ENCODE results near the gene CDK5RAP1. TPM values are rescaled to one million over a fixed set of nuclear protein-coding genes. Genes with fewer than 3 reads are reported as not detected.
A peak's percentile ranks its signal among the peaks of the same experiment; 100 is the strongest.

The CDK5RAP1 gene
- polyA plus RNA-seq, 2 of the 4 experiments (the other 2 are of a cell fraction): 39.6 to 39.7 TPM

- no peak overlapping the region for H3K4me2 ChIP-seq
- H3K4me3 ChIP-seq: no peak overlapping the region
- TF ChIP-seq CBX8 (IDR thresholded peaks at IDR 0.05) (no peak), CHD4 (IDR thresholded peaks at IDR 0.05; ENCODE audit: borderline replicate concordance) (no peak), USF2 (IDR thresholded peaks at IDR 0.05) (no peak), CHD2 (IDR thresholded peaks at IDR 0.05; ENCODE audit: low read length, partially characterized antibody) (no peak), RFX5 (IDR thresholded peaks at IDR 0.05) (no peak), RARB (CRISPR knock-in tag; IDR thresholded peaks at IDR 0.05) (no peak), RNF2 (IDR thresholded peaks at IDR 0.05; ENCODE audit: borderline replicate concordance, low read depth) (no peak), POLR2A (IDR thresholded peaks at IDR 0.05; ENCODE audit: low read length) (no peak)
- POLR2A ChIA-PET: no interaction called here
- DNase-seq (ENCODE audit: low read depth in 1 of 2, low spot score in 1 of 2) (no peak), ATAC-seq (no peak), FAIRE-seq (no peak)
- H3K9me3 ChIP-seq: no peaks in the 10 kb centered on the region
- CTCF ChIA-PET: interaction anchor here (1.0 kb wide), 1 partner anchor 234 kb away, joined by 3 read pairs; no protein-coding TSS in a partner anchor
- no peak overlapping the region for H3K27ac ChIP-seq
- WGBS (ENCODE audit: missing lambda C conversion rate): 70% methylated on average over 7 of the region's 7 CpGs
- peaks cover 6% of the 10 kb centered on the region; the same call in 1 of the 3 replicates for H3K4me1 ChIP-seq
Observed at GRCh38 chr20:33419140-33419974, 18.0 kb upstream of the CDK5RAP1 start.

GRCh38 chr20:33418033-33418432 is 16.7 kb upstream of the CDK5RAP1 start:
- Histone ChIP-seq H3K4me2 (no peak overlapping the region), H3K4me3 (no peak overlapping the region), H3K27ac (no peak overlapping the region), H3K9me3 (no peaks in the 10 kb centered on the region), H3K4me1 (0 out of 3 replicates have a peak, but pooled peaks cover under 1% of the 10 kb centered on the region)
- 91% methylated on average over 3 of the region's 3 CpGs for WGBS (ENCODE audit: missing lambda C conversion rate)
- DNase-seq (ENCODE audit: low read depth in 1 of 2, low spot score in 1 of 2): no peak
- ChIA-PET CTCF (interaction anchor here (1.0 kb wide), 1 partner anchor 13 kb away, joined by 3 read pairs; no protein-coding TSS in a partner anchor), POLR2A (no interaction called here)
- ATAC-seq: no peak; a peak in 1 of 6 replicates
- TF ChIP-seq RNF2 (IDR thresholded peaks at IDR 0.05; ENCODE audit: borderline replicate concordance, low read depth): no peak
- TF ChIP-seq NFE2L2 (conservative IDR thresholded peaks at IDR 0.05; ENCODE audit: low read length): no peak
- TF ChIP-seq CTCF (IDR thresholded peaks at IDR 0.05): no peak
- no peak for TF ChIP-seq TP53 (CRISPR knock-in tag; IDR thresholded peaks at IDR 0.05)
- TF ChIP-seq ZC3H11A (IDR thresholded peaks at IDR 0.05): no peak
- TF ChIP-seq HOXA7 (CRISPR knock-in tag; IDR thresholded peaks at IDR 0.05): no peak
- no peak for TF ChIP-seq HOXB13 (CRISPR knock-in tag; IDR thresholded peaks at IDR 0.05; ENCODE audit: low read depth)
- no peak for TF ChIP-seq EHF (CRISPR knock-in tag; IDR thresholded peaks at IDR 0.05)
- TF ChIP-seq HMGXB4 (CRISPR knock-in tag; IDR thresholded peaks at IDR 0.05; ENCODE audit: borderline replicate concordance): no peak
- no peak for TF ChIP-seq RCOR1 (IDR thresholded peaks at IDR 0.05; ENCODE audit: low read depth, low read length)
- no peak for TF ChIP-seq NR3C1 (IDR thresholded peaks at IDR 0.05)
- no peak for FAIRE-seq

- ChIA-PET POLR2A (no interaction called here), CTCF (interaction anchor here (0.6 to 1.5 kb wide), 5 partner anchors 11 to 715 kb away, joined by 3 to 4 read pairs (median 3); no protein-coding TSS in a partner anchor)
- no peak overlapping the region for H3K4me2 ChIP-seq
- no peak overlapping the region for H3K27ac ChIP-seq
- 53% methylated on average over 8 of the region's 8 CpGs for WGBS (ENCODE audit: missing lambda C conversion rate)
- ATAC-seq (peak; percentile 43 to 75; a peak in 4 of 6 replicates), DNase-seq (ENCODE audit: low read depth in 1 of 2, low spot score in 1 of 2) (peak; percentile 38 to 43), FAIRE-seq (no peak)
- TF ChIP-seq GATA3 (IDR thresholded peaks at IDR 0.05; ENCODE audit: borderline replicate concordance) (no peak), CTCF (IDR thresholded peaks at IDR 0.05) (peak; percentile 36; the same call in 2 of the 3 replicates), RAD21 (conservative IDR thresholded peaks at IDR 0.05 in 1 of 2, IDR thresholded peaks at IDR 0.05 in 1 of 2) (peak; percentile 31 to 56; a peak in 3 of 5 replicates)
- no peaks in the 10 kb centered on the region for H3K4me1 ChIP-seq
- H3K4me3 ChIP-seq: no peak overlapping the region
- no peaks in the 10 kb centered on the region for H3K9me3 ChIP-seq
Observed at GRCh38 chr20:33415948-33416347, 14.6 kb upstream of the CDK5RAP1 start.
